ENCODE data around the gene PTPRM. TPM values are rescaled to one million over a fixed set of nuclear protein-coding genes. Genes with fewer than 3 reads are reported as not detected.

PTPRM gene
- total RNA-seq, 1 donor from 2014 or later, result 71.3 TPM

- DNase-seq (ENCODE audit: low spot score in 2 of 2, unreplicated experiment in 2 of 2), result no peak
- no peak overlapping the region for H3K27ac Mint-ChIP-seq
- H3K4me3 Mint-ChIP-seq, result no peak overlapping the region
- peaks cover 6% of the 10 kb centered on the region for H3K4me1 Mint-ChIP-seq
- peaks cover 7% of the 10 kb centered on the region for H3K36me3 Mint-ChIP-seq
- TF ChIP-seq, protein P1, sequence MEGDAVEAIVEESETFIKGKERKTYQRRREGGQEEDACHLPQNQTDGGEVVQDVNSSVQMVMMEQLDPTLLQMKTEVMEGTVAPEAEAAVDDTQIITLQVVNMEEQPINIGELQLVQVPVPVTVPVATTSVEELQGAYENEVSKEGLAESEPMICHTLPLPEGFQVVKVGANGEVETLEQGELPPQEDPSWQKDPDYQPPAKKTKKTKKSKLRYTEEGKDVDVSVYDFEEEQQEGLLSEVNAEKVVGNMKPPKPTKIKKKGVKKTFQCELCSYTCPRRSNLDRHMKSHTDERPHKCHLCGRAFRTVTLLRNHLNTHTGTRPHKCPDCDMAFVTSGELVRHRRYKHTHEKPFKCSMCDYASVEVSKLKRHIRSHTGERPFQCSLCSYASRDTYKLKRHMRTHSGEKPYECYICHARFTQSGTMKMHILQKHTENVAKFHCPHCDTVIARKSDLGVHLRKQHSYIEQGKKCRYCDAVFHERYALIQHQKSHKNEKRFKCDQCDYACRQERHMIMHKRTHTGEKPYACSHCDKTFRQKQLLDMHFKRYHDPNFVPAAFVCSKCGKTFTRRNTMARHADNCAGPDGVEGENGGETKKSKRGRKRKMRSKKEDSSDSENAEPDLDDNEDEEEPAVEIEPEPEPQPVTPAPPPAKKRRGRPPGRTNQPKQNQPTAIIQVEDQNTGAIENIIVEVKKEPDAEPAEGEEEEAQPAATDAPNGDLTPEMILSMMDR (IDR thresholded peaks at IDR 0.05; ENCODE audit: unreplicated experiment), result no peak
- H3K9me3 Mint-ChIP-seq, result peaks cover 3% of the 10 kb centered on the region
- H3K27me3 Mint-ChIP-seq (ENCODE audit: low read depth), result no peaks in the 10 kb centered on the region
These were observed 834.5 kb downstream of the PTPRM start for GRCh38 chr18:8401606-8402005.

DNA sequence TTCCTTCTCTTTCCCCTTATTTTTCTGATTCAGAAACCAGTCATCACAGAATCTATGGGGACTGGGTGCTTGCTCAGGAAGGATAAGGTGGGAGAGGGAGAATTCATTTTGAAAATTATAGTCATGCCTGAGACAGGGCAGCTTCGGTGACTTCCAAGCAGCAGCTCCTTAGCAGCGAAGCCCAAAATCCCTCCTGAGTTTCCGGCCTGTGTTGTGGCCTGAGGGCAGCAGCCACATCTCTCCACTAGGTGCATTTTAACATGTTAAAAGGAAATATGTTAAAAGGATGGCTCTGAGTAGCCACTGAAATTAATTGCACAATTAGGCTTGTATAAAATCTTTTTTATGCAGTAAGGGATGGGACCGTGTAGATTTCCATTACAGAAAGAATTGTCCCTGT lies 835.1 kb downstream of the PTPRM start:
- Mint-ChIP-seq H3K27me3 (ENCODE audit: low read depth) (no peaks in the 10 kb centered on the region), H3K4me1 (peaks cover under 1% of the 10 kb centered on the region), H3K27ac (no peak overlapping the region), H3K4me3 (no peak overlapping the region), H3K36me3 (peaks cover 10% of the 10 kb centered on the region), H3K9me3 (peaks cover 3% of the 10 kb centered on the region)
- TF ChIP-seq, protein P1 (IDR thresholded peaks at IDR 0.05; ENCODE audit: unreplicated experiment), result no peak
- DNase-seq (ENCODE audit: low spot score in 2 of 2, unreplicated experiment in 2 of 2), result no peak

DNA sequence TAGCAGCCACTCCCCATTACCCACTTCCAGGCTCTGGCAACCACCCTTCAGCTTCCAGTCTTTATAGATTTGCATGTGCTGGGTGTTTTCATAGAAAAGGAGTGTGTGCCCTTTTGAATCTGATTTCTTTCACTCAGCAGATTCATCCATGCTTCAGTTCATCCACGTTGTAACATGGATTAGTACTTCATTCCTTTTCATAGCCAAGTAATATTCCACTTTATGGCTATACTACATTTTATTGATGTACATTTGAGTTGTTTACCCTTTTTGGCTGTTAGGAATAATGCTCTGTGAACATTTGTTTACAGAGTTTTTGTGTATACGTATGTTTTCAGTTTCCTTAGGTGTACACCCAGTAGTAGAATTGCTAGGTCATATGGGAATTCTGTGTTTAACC lies 836.6 kb downstream of the PTPRM start:
- Mint-ChIP-seq H3K36me3 (peaks cover 17% of the 10 kb centered on the region), H3K4me1 (no peaks in the 10 kb centered on the region), H3K4me3 (no peak overlapping the region), H3K27me3 (ENCODE audit: low read depth) (no peaks in the 10 kb centered on the region), H3K9me3 (peaks cover 3% of the 10 kb centered on the region), H3K27ac (no peak overlapping the region)
- TF ChIP-seq, protein P1 (IDR thresholded peaks at IDR 0.05; ENCODE audit: unreplicated experiment), result no peak
- no peak for DNase-seq (ENCODE audit: low spot score in 2 of 2, unreplicated experiment in 2 of 2)

DNA sequence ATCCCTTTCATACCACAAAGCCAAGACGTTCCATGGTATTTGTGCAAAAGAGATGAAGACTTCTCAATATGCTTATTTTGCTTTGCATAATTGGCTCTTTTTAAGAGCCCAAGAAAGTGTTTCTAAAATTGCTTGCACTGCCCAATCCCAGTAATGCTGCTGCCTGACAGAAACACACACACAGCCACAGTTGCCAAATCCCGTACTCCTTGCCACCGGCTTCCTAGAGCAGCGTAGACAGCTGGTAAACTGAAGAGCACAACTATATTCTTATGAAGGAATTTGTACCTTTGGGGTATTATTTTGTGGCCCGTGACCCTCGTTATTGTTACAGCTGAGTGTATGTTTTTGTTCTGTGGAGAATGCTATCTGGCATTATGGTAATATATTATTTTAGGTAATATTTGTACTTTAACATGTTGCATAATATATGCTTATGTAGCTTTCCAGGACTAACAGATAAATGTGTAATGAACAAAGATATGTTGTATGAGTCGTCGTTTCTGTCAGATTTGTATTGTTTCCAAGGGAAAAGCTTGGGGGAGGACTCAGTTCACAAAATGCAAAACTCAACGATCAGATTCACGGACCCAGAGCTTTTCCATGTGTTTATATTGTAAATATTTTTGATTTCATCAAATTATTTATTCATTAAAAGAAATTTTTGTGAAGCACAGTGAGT lies 839.2 kb downstream of the PTPRM start:
- TF ChIP-seq, protein P1 (IDR thresholded peaks at IDR 0.05; ENCODE audit: unreplicated experiment), result no peak
- Mint-ChIP-seq H3K4me1 (no peaks in the 10 kb centered on the region), H3K36me3 (peaks cover 38% of the 10 kb centered on the region), H3K9me3 (peaks cover 22% of the 10 kb centered on the region), H3K4me3 (no peak overlapping the region), H3K27ac (no peak overlapping the region), H3K27me3 (ENCODE audit: low read depth) (no peaks in the 10 kb centered on the region)
- no peak for DNase-seq (ENCODE audit: low spot score in 2 of 2, unreplicated experiment in 2 of 2)

GRCh38 chr18:8406868-8407250 lies 839.7 kb downstream of the PTPRM start:
- peaks cover 40% of the 10 kb centered on the region for H3K36me3 Mint-ChIP-seq
- no peak for DNase-seq (ENCODE audit: low spot score in 2 of 2, unreplicated experiment in 2 of 2)
- H3K27me3 Mint-ChIP-seq (ENCODE audit: low read depth), result no peaks in the 10 kb centered on the region
- no peaks in the 10 kb centered on the region for H3K4me1 Mint-ChIP-seq
- no peak overlapping the region for H3K4me3 Mint-ChIP-seq
- no peak overlapping the region for H3K27ac Mint-ChIP-seq
- TF ChIP-seq, protein P1 (IDR thresholded peaks at IDR 0.05; ENCODE audit: unreplicated experiment), result no peak
- H3K9me3 Mint-ChIP-seq, result peaks cover 27% of the 10 kb centered on the region
